HL-60 (cell line): Measurements from ENCODE around the gene RPAP3.

ENCODE experiments used
- GABPA ChIP-seq: IDR thresholded peaks from 2 replicates; pipeline ENCODE4 v1.6.1; 2012; ENCODE audit warnings: low read depth
- POLR2AphosphoS5 ChIP-seq: IDR thresholded peaks from 2 replicates; pipeline ENCODE4 v1.6.1; 2012; ENCODE audit warnings: low read depth
- SPI1 ChIP-seq: IDR thresholded peaks from 2 replicates; pipeline ENCODE4 v1.6.1; 2012; ENCODE audit warnings: low read depth, mild to moderate bottlenecking, borderline replicate concordance
- TF ChIP-seq, protein P1 (sequence below): IDR thresholded peaks from one replicate; pipeline ENCODE4 v1.5.1; 2011; ENCODE audit warnings: low read length, control low read depth, inconsistent platforms; ENCODE audit not compliant: insufficient read depth
- TF ChIP-seq, protein P2 (sequence below): IDR thresholded peaks from 2 replicates; pipeline ENCODE4 v1.6.1; 2012; ENCODE audit warnings: low read depth; ENCODE audit not compliant: insufficient replicate concordance

DNA sequence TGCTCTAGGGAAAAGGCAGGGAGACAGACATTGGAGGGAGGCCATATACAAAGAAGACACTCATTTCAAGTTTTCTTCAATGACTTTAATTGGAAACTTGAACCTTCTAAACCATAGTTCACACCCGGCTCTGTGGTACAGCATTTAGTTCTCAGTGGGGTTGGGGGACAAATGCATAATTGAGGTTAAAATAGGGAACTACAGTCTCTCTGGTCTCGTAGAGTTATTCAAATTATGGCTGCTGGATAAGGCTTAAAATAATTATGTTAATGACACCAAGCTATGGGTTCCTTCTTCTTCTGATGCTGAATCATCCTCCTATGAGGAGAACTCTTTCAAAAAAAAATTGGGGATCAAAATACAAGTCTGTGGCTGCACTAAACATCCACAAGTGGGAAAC is 3.8 kb upstream of the RPAP3 start:
- TF ChIP-seq, protein P1, sequence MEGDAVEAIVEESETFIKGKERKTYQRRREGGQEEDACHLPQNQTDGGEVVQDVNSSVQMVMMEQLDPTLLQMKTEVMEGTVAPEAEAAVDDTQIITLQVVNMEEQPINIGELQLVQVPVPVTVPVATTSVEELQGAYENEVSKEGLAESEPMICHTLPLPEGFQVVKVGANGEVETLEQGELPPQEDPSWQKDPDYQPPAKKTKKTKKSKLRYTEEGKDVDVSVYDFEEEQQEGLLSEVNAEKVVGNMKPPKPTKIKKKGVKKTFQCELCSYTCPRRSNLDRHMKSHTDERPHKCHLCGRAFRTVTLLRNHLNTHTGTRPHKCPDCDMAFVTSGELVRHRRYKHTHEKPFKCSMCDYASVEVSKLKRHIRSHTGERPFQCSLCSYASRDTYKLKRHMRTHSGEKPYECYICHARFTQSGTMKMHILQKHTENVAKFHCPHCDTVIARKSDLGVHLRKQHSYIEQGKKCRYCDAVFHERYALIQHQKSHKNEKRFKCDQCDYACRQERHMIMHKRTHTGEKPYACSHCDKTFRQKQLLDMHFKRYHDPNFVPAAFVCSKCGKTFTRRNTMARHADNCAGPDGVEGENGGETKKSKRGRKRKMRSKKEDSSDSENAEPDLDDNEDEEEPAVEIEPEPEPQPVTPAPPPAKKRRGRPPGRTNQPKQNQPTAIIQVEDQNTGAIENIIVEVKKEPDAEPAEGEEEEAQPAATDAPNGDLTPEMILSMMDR = no peak
- TF ChIP-seq SPI1 = 0 out of 2 replicates have a peak, but pooled peaks have one; percentile 17
- no peak for TF ChIP-seq GABPA
- no peak for TF ChIP-seq POLR2AphosphoS5
- TF ChIP-seq, protein P2, sequence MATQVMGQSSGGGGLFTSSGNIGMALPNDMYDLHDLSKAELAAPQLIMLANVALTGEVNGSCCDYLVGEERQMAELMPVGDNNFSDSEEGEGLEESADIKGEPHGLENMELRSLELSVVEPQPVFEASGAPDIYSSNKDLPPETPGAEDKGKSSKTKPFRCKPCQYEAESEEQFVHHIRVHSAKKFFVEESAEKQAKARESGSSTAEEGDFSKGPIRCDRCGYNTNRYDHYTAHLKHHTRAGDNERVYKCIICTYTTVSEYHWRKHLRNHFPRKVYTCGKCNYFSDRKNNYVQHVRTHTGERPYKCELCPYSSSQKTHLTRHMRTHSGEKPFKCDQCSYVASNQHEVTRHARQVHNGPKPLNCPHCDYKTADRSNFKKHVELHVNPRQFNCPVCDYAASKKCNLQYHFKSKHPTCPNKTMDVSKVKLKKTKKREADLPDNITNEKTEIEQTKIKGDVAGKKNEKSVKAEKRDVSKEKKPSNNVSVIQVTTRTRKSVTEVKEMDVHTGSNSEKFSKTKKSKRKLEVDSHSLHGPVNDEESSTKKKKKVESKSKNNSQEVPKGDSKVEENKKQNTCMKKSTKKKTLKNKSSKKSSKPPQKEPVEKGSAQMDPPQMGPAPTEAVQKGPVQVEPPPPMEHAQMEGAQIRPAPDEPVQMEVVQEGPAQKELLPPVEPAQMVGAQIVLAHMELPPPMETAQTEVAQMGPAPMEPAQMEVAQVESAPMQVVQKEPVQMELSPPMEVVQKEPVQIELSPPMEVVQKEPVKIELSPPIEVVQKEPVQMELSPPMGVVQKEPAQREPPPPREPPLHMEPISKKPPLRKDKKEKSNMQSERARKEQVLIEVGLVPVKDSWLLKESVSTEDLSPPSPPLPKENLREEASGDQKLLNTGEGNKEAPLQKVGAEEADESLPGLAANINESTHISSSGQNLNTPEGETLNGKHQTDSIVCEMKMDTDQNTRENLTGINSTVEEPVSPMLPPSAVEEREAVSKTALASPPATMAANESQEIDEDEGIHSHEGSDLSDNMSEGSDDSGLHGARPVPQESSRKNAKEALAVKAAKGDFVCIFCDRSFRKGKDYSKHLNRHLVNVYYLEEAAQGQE = no peak
